ENCODE data around the gene PSMD9. TPM values are rescaled to one million over a fixed set of nuclear protein-coding genes. Genes with fewer than 3 reads are reported as not detected.

PSMD9 gene
- 45.6 and 47.7 TPM in 2 replicates for polyA plus RNA-seq (2013)

GRCh38 chr12:121888478-121889273 lies at the start of gene PSMD9:
Gene PSMD9 (plus strand): TSS chr12:121888790. CDS start chr12:121888857, 67 bp downstream.
- H2BK5ac ChIP-seq (ENCODE audit: low read depth, low read length, poor library complexity): peak within 1 kb of the TSS; percentile 71
- H3K27me3 ChIP-seq (ENCODE audit: insufficient read depth, low read length): no peaks in the 10 kb centered on the region
- no peaks in the 10 kb centered on the region for H3K9me3 ChIP-seq (ENCODE audit: insufficient read depth, low read depth, low read length)
- peak within 1 kb of the TSS; percentile 91 for H4K8ac ChIP-seq (ENCODE audit: low read depth, low read length)
- H3K79me1 ChIP-seq (ENCODE audit: low read length): peaks cover 7% of the 10 kb centered on the region
- H3K23ac ChIP-seq (ENCODE audit: low read length): no peak within 1 kb of the TSS
- H3K14ac ChIP-seq (ENCODE audit: low read length): peak within 1 kb of the TSS; percentile 86
- peak; percentile 97 for DNase-seq
- peak within 1 kb of the TSS; percentile 31 for H3K4ac ChIP-seq (ENCODE audit: low read depth, low read length)
- H3K9ac ChIP-seq (ENCODE audit: low read length): peak within 1 kb of the TSS; percentile 95
- H2BK12ac ChIP-seq (ENCODE audit: low read length): no peak within 1 kb of the TSS
- peak within 1 kb of the TSS; percentile 54 for H4K12ac ChIP-seq (ENCODE audit: low read depth, low read length)
- peaks cover 3 to 7% of the 10 kb centered on the region in 2 experiments for H3K4me1 ChIP-seq (ENCODE audit: control insufficient read depth in 1 of 2, insufficient read depth in 2 of 2, low read length in 2 of 2)
- peaks cover 2 to 3% of the 10 kb centered on the region in 2 experiments for H3K36me3 ChIP-seq (ENCODE audit: control insufficient read depth in 1 of 2, insufficient read depth in 2 of 2, low read length in 2 of 2)
- peak within 1 kb of the TSS; percentile 54 for H2AK5ac ChIP-seq (ENCODE audit: low read length)
- peak within 1 kb of the TSS; percentile 91 for H2AFZ ChIP-seq (ENCODE audit: insufficient read depth, low read length, poor library complexity)
- peak within 1 kb of the TSS; percentile 80 for H4K91ac ChIP-seq (ENCODE audit: low read depth, low read length)
- H3K27ac ChIP-seq (ENCODE audit: low read depth, low read length): peak within 1 kb of the TSS; percentile 72
- H3K4me2 ChIP-seq (ENCODE audit: low read length): peak within 1 kb of the TSS; percentile 78
- WGBS (ENCODE audit: extremely low coverage, insufficient coverage, insufficient read length): no CpG with 5 or more reads among the region's 67 CpGs
- H3K79me2 ChIP-seq (ENCODE audit: control insufficient read depth, insufficient read depth, low read length, poor library complexity): peaks cover 5% of the 10 kb centered on the region
- peak within 1 kb of the TSS; percentile 82 for H2BK120ac ChIP-seq (ENCODE audit: insufficient read depth, low read length, poor library complexity)
- H3K18ac ChIP-seq (ENCODE audit: low read length): peak within 1 kb of the TSS; percentile 79
- peak within 1 kb of the TSS; percentile 97 for H3K4me3 ChIP-seq (ENCODE audit: low read depth, low read length)

- Histone ChIP-seq H4K12ac (ENCODE audit: low read depth, low read length) (peak overlapping the region; percentile 82), H3K79me1 (ENCODE audit: low read length) (peaks cover 3% of the 10 kb centered on the region), H3K36me3 (ENCODE audit: control insufficient read depth in 1 of 2, insufficient read depth in 2 of 2, low read length in 2 of 2) (no peaks in the 10 kb centered on the region), H3K4ac (ENCODE audit: low read depth, low read length) (peak overlapping the region; percentile 28), H3K4me3 (ENCODE audit: low read depth, low read length) (peak overlapping the region; percentile 74), H3K23ac (ENCODE audit: low read length) (no peak overlapping the region), H3K14ac (ENCODE audit: low read length) (peak overlapping the region; percentile 89), H4K8ac (ENCODE audit: low read depth, low read length) (peak overlapping the region; percentile 74), H3K18ac (ENCODE audit: low read length) (peak overlapping the region; percentile 62), H3K27ac (ENCODE audit: low read depth, low read length) (no peak overlapping the region), H2AFZ (ENCODE audit: insufficient read depth, low read length, poor library complexity) (peak overlapping the region; percentile 82), H3K9ac (ENCODE audit: low read length) (peak overlapping the region; percentile 46), H2BK120ac (ENCODE audit: insufficient read depth, low read length, poor library complexity) (peak overlapping the region; percentile 54), H3K9me3 (ENCODE audit: insufficient read depth, low read depth, low read length) (no peaks in the 10 kb centered on the region), H3K27me3 (ENCODE audit: insufficient read depth, low read length) (no peaks in the 10 kb centered on the region), H2AK5ac (ENCODE audit: low read length) (no peak overlapping the region), H4K91ac (ENCODE audit: low read depth, low read length) (peak overlapping the region; percentile 53), H3K4me2 (ENCODE audit: low read length) (peak overlapping the region; percentile 81), H3K4me1 (ENCODE audit: control insufficient read depth in 1 of 2, insufficient read depth in 2 of 2, low read length in 2 of 2) (peaks cover 0 to 9% of the 10 kb centered on the region in 2 experiments), H2BK5ac (ENCODE audit: low read depth, low read length, poor library complexity) (peak overlapping the region; percentile 13), H3K79me2 (ENCODE audit: control insufficient read depth, insufficient read depth, low read length, poor library complexity) (peaks cover 2% of the 10 kb centered on the region), H2BK12ac (ENCODE audit: low read length) (no peak overlapping the region)
- WGBS (ENCODE audit: extremely low coverage, insufficient coverage, insufficient read length): no CpG with 5 or more reads among the region's 53 CpGs
- peak; percentile 99 to 100 for DNase-seq
Observed at GRCh38 chr12:121839106-121839992, 49.2 kb upstream of the PSMD9 start.

GRCh38 chr12:121839993-121840761 lies 48.4 kb upstream of the PSMD9 start:
- no peaks in the 10 kb centered on the region for H3K27me3 ChIP-seq (ENCODE audit: insufficient read depth, low read length)
- H4K91ac ChIP-seq (ENCODE audit: low read depth, low read length): peak overlapping the region; percentile 53
- no peak overlapping the region for H3K23ac ChIP-seq (ENCODE audit: low read length)
- H3K79me2 ChIP-seq (ENCODE audit: control insufficient read depth, insufficient read depth, low read length, poor library complexity): peaks cover 2% of the 10 kb centered on the region
- no peak overlapping the region for H2AK5ac ChIP-seq (ENCODE audit: low read length)
- H3K79me1 ChIP-seq (ENCODE audit: low read length): peaks cover 3% of the 10 kb centered on the region
- H4K12ac ChIP-seq (ENCODE audit: low read depth, low read length): peak overlapping the region; percentile 82
- H3K18ac ChIP-seq (ENCODE audit: low read length): peak overlapping the region; percentile 62
- no peak overlapping the region for H3K27ac ChIP-seq (ENCODE audit: low read depth, low read length)
- H3K9ac ChIP-seq (ENCODE audit: low read length): peak overlapping the region; percentile 46
- peak overlapping the region; percentile 74 for H4K8ac ChIP-seq (ENCODE audit: low read depth, low read length)
- H3K14ac ChIP-seq (ENCODE audit: low read length): peak overlapping the region; percentile 89
- no peak overlapping the region for H2BK12ac ChIP-seq (ENCODE audit: low read length)
- no peaks in the 10 kb centered on the region for H3K36me3 ChIP-seq (ENCODE audit: control insufficient read depth in 1 of 2, insufficient read depth in 2 of 2, low read length in 2 of 2)
- H3K4ac ChIP-seq (ENCODE audit: low read depth, low read length): peak overlapping the region; percentile 28
- peak overlapping the region; percentile 74 for H3K4me3 ChIP-seq (ENCODE audit: low read depth, low read length)
- DNase-seq: peak; percentile 6 to 47
- no CpG with 5 or more reads among the region's 24 CpGs for WGBS (ENCODE audit: extremely low coverage, insufficient coverage, insufficient read length)
- peak overlapping the region; percentile 13 for H2BK5ac ChIP-seq (ENCODE audit: low read depth, low read length, poor library complexity)
- H3K9me3 ChIP-seq (ENCODE audit: insufficient read depth, low read depth, low read length): no peaks in the 10 kb centered on the region
- peak overlapping the region; percentile 54 for H2BK120ac ChIP-seq (ENCODE audit: insufficient read depth, low read length, poor library complexity)
- H3K4me1 ChIP-seq (ENCODE audit: control insufficient read depth in 1 of 2, insufficient read depth in 2 of 2, low read length in 2 of 2): peaks cover 0 to 9% of the 10 kb centered on the region in 2 experiments
- peak overlapping the region; percentile 82 for H2AFZ ChIP-seq (ENCODE audit: insufficient read depth, low read length, poor library complexity)
- H3K4me2 ChIP-seq (ENCODE audit: low read length): peak overlapping the region; percentile 81
